ENCODE measurements around the gene PLCB1. TPM values are rescaled to one million over a fixed set of nuclear protein-coding genes. Genes with fewer than 3 reads are reported as not detected.

The PLCB1 gene
- total RNA-seq, 1 donor, result 13.4 TPM

- Histone ChIP-seq H4K20me1 (ENCODE audit: insufficient read depth, low read length) (no peaks in the 10 kb centered on the region), H3K27me3 (ENCODE audit: insufficient read depth, low read length) (peaks cover 24% of the 10 kb centered on the region), H3K79me2 (ENCODE audit: insufficient read depth, low read length) (no peaks in the 10 kb centered on the region), H3K27ac (ENCODE audit: low read depth, low read length) (no peak overlapping the region), H3K36me3 (ENCODE audit: insufficient read depth, low read length) (no peaks in the 10 kb centered on the region), H3K4me1 (ENCODE audit: insufficient read depth, low read length) (no peaks in the 10 kb centered on the region), H3K9me3 (ENCODE audit: low read depth, low read length) (no peaks in the 10 kb centered on the region), H2AFZ (ENCODE audit: low read length) (no peak overlapping the region), H3K4me3 (ENCODE audit: insufficient read depth, low read length) (no peak overlapping the region), H3K4me2 (ENCODE audit: insufficient read depth, low read length) (no peak overlapping the region)
- no peak for DNase-seq (ENCODE audit: insufficient read length, low spot score, missing footprints)
- TF ChIP-seq CTCF (IDR thresholded peaks at IDR 0.05; ENCODE audit: extremely low read depth, low read depth, low read length), result no peak
Observed at GRCh38 chr20:8126841-8127378, 5.2 kb upstream of the PLCB1 start.

- H3K4me2 ChIP-seq (ENCODE audit: insufficient read depth, low read length), result no peak overlapping the region
- H3K27ac ChIP-seq (ENCODE audit: low read depth, low read length), result no peak overlapping the region
- no peaks in the 10 kb centered on the region for H4K20me1 ChIP-seq (ENCODE audit: insufficient read depth, low read length)
- no peaks in the 10 kb centered on the region for H3K4me1 ChIP-seq (ENCODE audit: insufficient read depth, low read length)
- no peak for DNase-seq (ENCODE audit: insufficient read length, low spot score, missing footprints)
- H3K79me2 ChIP-seq (ENCODE audit: insufficient read depth, low read length), result no peaks in the 10 kb centered on the region
- no peak overlapping the region for H3K4me3 ChIP-seq (ENCODE audit: insufficient read depth, low read length)
- peaks cover 25% of the 10 kb centered on the region for H3K27me3 ChIP-seq (ENCODE audit: insufficient read depth, low read length)
- H2AFZ ChIP-seq (ENCODE audit: low read length), result no peak overlapping the region
- no peak for TF ChIP-seq CTCF (IDR thresholded peaks at IDR 0.05; ENCODE audit: extremely low read depth, low read depth, low read length)
- H3K36me3 ChIP-seq (ENCODE audit: insufficient read depth, low read length), result no peaks in the 10 kb centered on the region
- no peaks in the 10 kb centered on the region for H3K9me3 ChIP-seq (ENCODE audit: low read depth, low read length)
Observed at GRCh38 chr20:8127553-8128255, 4.4 kb upstream of the PLCB1 start.

GRCh38 chr20:8128291-8129060, 3.6 kb upstream of the PLCB1 start:
- Histone ChIP-seq H3K27ac (ENCODE audit: low read depth, low read length) (no peak overlapping the region), H4K20me1 (ENCODE audit: insufficient read depth, low read length) (no peaks in the 10 kb centered on the region), H3K4me3 (ENCODE audit: insufficient read depth, low read length) (no peak overlapping the region), H3K4me2 (ENCODE audit: insufficient read depth, low read length) (no peak overlapping the region), H3K4me1 (ENCODE audit: insufficient read depth, low read length) (no peaks in the 10 kb centered on the region), H3K27me3 (ENCODE audit: insufficient read depth, low read length) (peaks cover 33% of the 10 kb centered on the region), H2AFZ (ENCODE audit: low read length) (no peak overlapping the region), H3K36me3 (ENCODE audit: insufficient read depth, low read length) (no peaks in the 10 kb centered on the region), H3K79me2 (ENCODE audit: insufficient read depth, low read length) (peaks cover 6% of the 10 kb centered on the region), H3K9me3 (ENCODE audit: low read depth, low read length) (no peaks in the 10 kb centered on the region)
- DNase-seq (ENCODE audit: insufficient read length, low spot score, missing footprints), result no peak
- TF ChIP-seq CTCF (IDR thresholded peaks at IDR 0.05; ENCODE audit: extremely low read depth, low read depth, low read length), result no peak
